ENCODE results near the gene PCDHA1. TPM values are rescaled to one million over a fixed set of nuclear protein-coding genes. Genes with fewer than 3 reads are reported as not detected.
A peak's percentile ranks its signal among the peaks of the same experiment; 100 is the strongest.

The PCDHA1 gene
- polyA plus RNA-seq, 4 donors = 0.06 to 0.43 TPM; not detected in 2

- Histone ChIP-seq H3K4me3 (ENCODE audit: low read depth in 1 of 3, low read length in 3 of 3) (no peak overlapping the region), H3K27ac (ENCODE audit: low read depth in 1 of 3, low read length in 2 of 3) (no peak overlapping the region), H3K36me3 (ENCODE audit: control insufficient read depth in 3 of 3, insufficient read depth in 2 of 3, low read depth in 1 of 3, low read length in 3 of 3) (no peaks in the 10 kb centered on the region), H3K27me3 (ENCODE audit: control insufficient read depth in 3 of 3, insufficient read depth in 3 of 3, low read length in 3 of 3) (peaks cover 0 to 26% (median 7%) of the 10 kb centered on the region in 3 donors), H3K4me1 (ENCODE audit: control insufficient read depth in 3 of 3, insufficient read depth in 2 of 3, low read depth in 1 of 3, low read length in 2 of 3) (no peaks in the 10 kb centered on the region), H3K9me3 (ENCODE audit: control insufficient read depth in 2 of 2, insufficient read depth in 1 of 2, low read depth in 1 of 2, low read length in 1 of 2) (no peaks in the 10 kb centered on the region)
- 61 to 69% (median 63%) methylated on average over 3 of the region's 3 CpGs for WGBS, 3 donors
- no peak for FAIRE-seq
- DNase-seq = no peak
These were observed 178.4 kb downstream of the PCDHA1 start for GRCh38 chr5:140964356-140964755.

GRCh38 chr5:140965905-140966292 lies 180.0 kb downstream of the PCDHA1 start:
- FAIRE-seq = no peak
- no peaks in the 10 kb centered on the region for H3K36me3 ChIP-seq (ENCODE audit: control insufficient read depth in 3 of 3, insufficient read depth in 2 of 3, low read depth in 1 of 3, low read length in 3 of 3)
- no peaks in the 10 kb centered on the region for H3K9me3 ChIP-seq (ENCODE audit: control insufficient read depth in 2 of 2, insufficient read depth in 1 of 2, low read depth in 1 of 2, low read length in 1 of 2)
- peak overlapping the region in 1 of 3 donors; percentile 38 for H3K27ac ChIP-seq (ENCODE audit: low read depth in 1 of 3, low read length in 2 of 3)
- peak overlapping the region in 2 of 3 donors; percentile 12 to 47 for H3K4me3 ChIP-seq (ENCODE audit: low read depth in 1 of 3, low read length in 3 of 3)
- no peaks in the 10 kb centered on the region for H3K4me1 ChIP-seq (ENCODE audit: control insufficient read depth in 3 of 3, insufficient read depth in 2 of 3, low read depth in 1 of 3, low read length in 2 of 3)
- DNase-seq = no peak
- 4 to 10% (median 9%) methylated on average over 9 of the region's 9 CpGs for WGBS, 3 donors
- peaks cover 0 to 26% (median 7%) of the 10 kb centered on the region in 3 donors for H3K27me3 ChIP-seq (ENCODE audit: control insufficient read depth in 3 of 3, insufficient read depth in 3 of 3, low read length in 3 of 3)

- no peaks in the 10 kb centered on the region for H3K36me3 ChIP-seq (ENCODE audit: control insufficient read depth in 3 of 3, insufficient read depth in 2 of 3, low read depth in 1 of 3, low read length in 3 of 3)
- 3 to 14% (median 12%) methylated on average over 66 to 80 of the region's 80 CpGs for WGBS, 3 donors
- H3K27ac ChIP-seq (ENCODE audit: low read depth in 1 of 3, low read length in 2 of 3) = peak within 1 kb of the TSS in 1 of 3 donors; percentile 38
- H3K27me3 ChIP-seq (ENCODE audit: control insufficient read depth in 3 of 3, insufficient read depth in 3 of 3, low read length in 3 of 3) = peaks cover 0 to 26% (median 7%) of the 10 kb centered on the region in 3 donors
- no peaks in the 10 kb centered on the region for H3K4me1 ChIP-seq (ENCODE audit: control insufficient read depth in 3 of 3, insufficient read depth in 2 of 3, low read depth in 1 of 3, low read length in 2 of 3)
- peak in 1 of 2 donors; percentile 28 for DNase-seq
- H3K9me3 ChIP-seq (ENCODE audit: control insufficient read depth in 2 of 2, insufficient read depth in 1 of 2, low read depth in 1 of 2, low read length in 1 of 2) = no peaks in the 10 kb centered on the region
- H3K4me3 ChIP-seq (ENCODE audit: low read depth in 1 of 3, low read length in 3 of 3) = peak within 1 kb of the TSS in 2 of 3 donors; percentile 12 to 47
- no peak for FAIRE-seq
These were observed 180.6 kb downstream of the PCDHA1 start, which contains the start of gene PCDHAC2 for GRCh38 chr5:140966293-140967225. TSS of gene PCDHAC2 (plus strand) at chr5:140966476. CDS start at chr5:140966767, 291 bp downstream.

- no peaks in the 10 kb centered on the region for H3K4me1 ChIP-seq (ENCODE audit: control insufficient read depth in 3 of 3, insufficient read depth in 2 of 3, low read depth in 1 of 3, low read length in 2 of 3)
- peaks cover 0 to 26% (median 7%) of the 10 kb centered on the region in 3 donors for H3K27me3 ChIP-seq (ENCODE audit: control insufficient read depth in 3 of 3, insufficient read depth in 3 of 3, low read length in 3 of 3)
- no peaks in the 10 kb centered on the region for H3K9me3 ChIP-seq (ENCODE audit: control insufficient read depth in 2 of 2, insufficient read depth in 1 of 2, low read depth in 1 of 2, low read length in 1 of 2)
- DNase-seq (no peak), FAIRE-seq (no peak)
- no peak overlapping the region for H3K27ac ChIP-seq (ENCODE audit: low read depth in 1 of 3, low read length in 2 of 3)
- WGBS, 3 donors = 32 to 40% (median 38%) methylated on average over 34 of the region's 34 CpGs
- no peak overlapping the region for H3K4me3 ChIP-seq (ENCODE audit: low read depth in 1 of 3, low read length in 3 of 3)
- no peaks in the 10 kb centered on the region for H3K36me3 ChIP-seq (ENCODE audit: control insufficient read depth in 3 of 3, insufficient read depth in 2 of 3, low read depth in 1 of 3, low read length in 3 of 3)
These were observed 181.4 kb downstream of the PCDHA1 start for GRCh38 chr5:140967226-140967893.

GRCh38 chr5:140969880-140970279 lies 183.9 kb downstream of the PCDHA1 start:
- no peaks in the 10 kb centered on the region for H3K9me3 ChIP-seq (ENCODE audit: control insufficient read depth in 2 of 2, insufficient read depth in 1 of 2, low read depth in 1 of 2, low read length in 1 of 2)
- no peak overlapping the region for H3K27ac ChIP-seq (ENCODE audit: low read depth in 1 of 3, low read length in 2 of 3)
- no peak for FAIRE-seq
- no peaks in the 10 kb centered on the region for H3K36me3 ChIP-seq (ENCODE audit: control insufficient read depth in 3 of 3, insufficient read depth in 2 of 3, low read depth in 1 of 3, low read length in 3 of 3)
- no peaks in the 10 kb centered on the region for H3K4me1 ChIP-seq (ENCODE audit: control insufficient read depth in 3 of 3, insufficient read depth in 2 of 3, low read depth in 1 of 3, low read length in 2 of 3)
- H3K4me3 ChIP-seq (ENCODE audit: low read depth in 1 of 3, low read length in 3 of 3) = no peak overlapping the region
- no peak for DNase-seq
- H3K27me3 ChIP-seq (ENCODE audit: control insufficient read depth in 3 of 3, insufficient read depth in 3 of 3, low read length in 3 of 3) = peaks cover 0 to 21% (median 7%) of the 10 kb centered on the region in 3 donors

GRCh38 chr5:140973550-140973949 lies 187.6 kb downstream of the PCDHA1 start:
- Histone ChIP-seq H3K4me3 (ENCODE audit: low read depth in 1 of 3, low read length in 3 of 3) (no peak overlapping the region), H3K27ac (ENCODE audit: low read depth in 1 of 3, low read length in 2 of 3) (no peak overlapping the region), H3K4me1 (ENCODE audit: control insufficient read depth in 3 of 3, insufficient read depth in 2 of 3, low read depth in 1 of 3, low read length in 2 of 3) (no peaks in the 10 kb centered on the region), H3K9me3 (ENCODE audit: control insufficient read depth in 2 of 2, insufficient read depth in 1 of 2, low read depth in 1 of 2, low read length in 1 of 2) (no peaks in the 10 kb centered on the region), H3K27me3 (ENCODE audit: control insufficient read depth in 3 of 3, insufficient read depth in 3 of 3, low read length in 3 of 3) (no peaks in the 10 kb centered on the region), H3K36me3 (ENCODE audit: control insufficient read depth in 3 of 3, insufficient read depth in 2 of 3, low read depth in 1 of 3, low read length in 3 of 3) (no peaks in the 10 kb centered on the region)
- DNase-seq (no peak), FAIRE-seq (no peak)

GRCh38 chr5:140977003-140977402 lies 191.1 kb downstream of the PCDHA1 start:
- FAIRE-seq (no peak), DNase-seq (no peak)
- Histone ChIP-seq H3K27ac (ENCODE audit: low read depth in 1 of 3, low read length in 2 of 3) (no peak overlapping the region), H3K4me1 (ENCODE audit: control insufficient read depth in 3 of 3, insufficient read depth in 2 of 3, low read depth in 1 of 3, low read length in 2 of 3) (no peaks in the 10 kb centered on the region), H3K4me3 (ENCODE audit: low read depth in 1 of 3, low read length in 3 of 3) (no peak overlapping the region), H3K27me3 (ENCODE audit: control insufficient read depth in 3 of 3, insufficient read depth in 3 of 3, low read length in 3 of 3) (no peaks in the 10 kb centered on the region), H3K9me3 (ENCODE audit: control insufficient read depth in 2 of 2, insufficient read depth in 1 of 2, low read depth in 1 of 2, low read length in 1 of 2) (no peaks in the 10 kb centered on the region), H3K36me3 (ENCODE audit: control insufficient read depth in 3 of 3, insufficient read depth in 2 of 3, low read depth in 1 of 3, low read length in 3 of 3) (no peaks in the 10 kb centered on the region)
- 70 to 89% (median 85%) methylated on average over 3 of the region's 3 CpGs for WGBS, 3 donors

- 49 to 56% (median 51%) methylated on average over 2 of the region's 2 CpGs for WGBS, 3 donors
- no peaks in the 10 kb centered on the region for H3K27me3 ChIP-seq (ENCODE audit: control insufficient read depth in 3 of 3, insufficient read depth in 3 of 3, low read length in 3 of 3)
- no peak for FAIRE-seq
- DNase-seq = no peak
- no peaks in the 10 kb centered on the region for H3K4me1 ChIP-seq (ENCODE audit: control insufficient read depth in 3 of 3, insufficient read depth in 2 of 3, low read depth in 1 of 3, low read length in 2 of 3)
- H3K4me3 ChIP-seq (ENCODE audit: low read depth in 1 of 3, low read length in 3 of 3) = no peak overlapping the region
- no peaks in the 10 kb centered on the region for H3K36me3 ChIP-seq (ENCODE audit: control insufficient read depth in 3 of 3, insufficient read depth in 2 of 3, low read depth in 1 of 3, low read length in 3 of 3)
- no peak overlapping the region for H3K27ac ChIP-seq (ENCODE audit: low read depth in 1 of 3, low read length in 2 of 3)
- H3K9me3 ChIP-seq (ENCODE audit: control insufficient read depth in 2 of 2, insufficient read depth in 1 of 2, low read depth in 1 of 2, low read length in 1 of 2) = no peaks in the 10 kb centered on the region
These were observed 192.3 kb downstream of the PCDHA1 start for GRCh38 chr5:140978260-140978659.

All from small intestine (tissue), 7 donors.